KMS-11 (cell line): ENCODE results near the gene ADAMTSL4.

ENCODE experiments used
- H2AFZ ChIP-seq: fragments of 200-600 bp; sonication (generic); 2 replicates; pipeline ENCODE4 v1.6.1; 2016; ENCODE audit warnings: antibody characterized with exemption, mixed run types, low read depth
- H3K27ac ChIP-seq: fragments of 200-600 bp; sonication (generic); 2 replicates; pipeline ENCODE4 v1.6.1; 2016; ENCODE audit warnings: mild to moderate bottlenecking, mixed run types
- H3K27me3 ChIP-seq: fragments of 200-600 bp; sonication (generic); 2 replicates; pipeline ENCODE4 v1.6.1; 2017; ENCODE audit warnings: mild to moderate bottlenecking, low read depth, mixed run types, moderate library complexity; ENCODE audit not compliant: insufficient read depth
- H3K36me3 ChIP-seq: fragments of 200-600 bp; sonication (generic); 2 replicates; pipeline ENCODE4 v1.6.1; 2017; ENCODE audit warnings: mild to moderate bottlenecking, mixed run types; ENCODE audit not compliant: insufficient read depth
- H3K4me1 ChIP-seq: fragments of 200-600 bp; sonication (generic); 2 replicates; pipeline ENCODE4 v1.6.1; 2016; ENCODE audit warnings: mild to moderate bottlenecking, low read depth, mixed run types; ENCODE audit not compliant: poor library complexity, severe bottlenecking
- H3K4me2 ChIP-seq: fragments of 200-600 bp; sonication (generic); 2 replicates; pipeline ENCODE4 v1.7.0; 2016; ENCODE audit warnings: mild to moderate bottlenecking, mixed run types
- H3K4me3 ChIP-seq: fragments of 200-600 bp; sonication (generic); IDR thresholded peaks from 2 replicates; pipeline ENCODE4 v1.6.1; 2017; ENCODE audit warnings: low read depth, low read length, mixed read lengths; ENCODE audit not compliant: insufficient read depth
- H3K79me2 ChIP-seq: fragments of 200-600 bp; sonication (generic); 2 replicates; pipeline ENCODE4 v1.6.1; 2016; ENCODE audit warnings: low read depth, mixed run types; ENCODE audit not compliant: insufficient read depth
- H3K9ac ChIP-seq: fragments of 200-600 bp; sonication (generic); 2 replicates; pipeline ENCODE4 v1.6.1; 2016; ENCODE audit warnings: mild to moderate bottlenecking, mixed run types
- H4K20me1 ChIP-seq: fragments of 200-600 bp; sonication (generic); 2 replicates; pipeline ENCODE4 v1.6.1; 2016; ENCODE audit warnings: mild to moderate bottlenecking, mixed run types; ENCODE audit not compliant: insufficient read depth
- CTCF ChIP-seq: fragments of 200-600 bp; sonication (generic); conservative IDR thresholded peaks from 2 replicates; pipeline ENCODE4 v1.6.1; 2017; ENCODE audit warnings: low read depth, mild to moderate bottlenecking, antibody characterized with exemption, low read length, moderate library complexity, mixed read lengths

The ADAMTSL4 gene

DNA sequence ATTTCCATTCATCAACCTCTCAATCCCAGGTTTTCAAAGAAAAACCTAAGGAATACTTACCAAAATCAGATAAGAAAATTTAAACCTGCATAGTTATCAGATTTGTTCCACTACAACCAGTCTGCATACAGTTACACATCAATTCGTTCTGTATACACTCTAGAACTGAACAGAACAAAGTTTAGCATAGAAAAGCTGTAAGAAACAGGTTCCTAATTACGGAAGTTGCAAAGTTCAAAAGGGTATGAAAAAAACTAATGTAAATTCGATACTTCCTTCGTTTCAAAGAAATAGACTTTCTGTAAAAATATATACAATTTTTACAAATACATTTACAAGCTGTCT lies 27.1 kb downstream of the ADAMTSL4 start:
- H4K20me1 ChIP-seq: peaks cover 49% of the 10 kb centered on the region
- TF ChIP-seq CTCF: no peak
- H3K4me2 ChIP-seq: peak overlapping the region; percentile 99
- no peaks in the 10 kb centered on the region for H3K27me3 ChIP-seq
- H3K4me3 ChIP-seq: peak overlapping the region; percentile 98
- H3K4me1 ChIP-seq: peaks cover 75% of the 10 kb centered on the region
- peaks cover 61% of the 10 kb centered on the region for H3K36me3 ChIP-seq
- peaks cover 86% of the 10 kb centered on the region for H3K79me2 ChIP-seq
- H3K9ac ChIP-seq: peak overlapping the region; percentile 92
- peak overlapping the region; percentile 78; the same call in 1 of the 2 replicates for H3K27ac ChIP-seq
- no peak overlapping the region for H2AFZ ChIP-seq

DNA sequence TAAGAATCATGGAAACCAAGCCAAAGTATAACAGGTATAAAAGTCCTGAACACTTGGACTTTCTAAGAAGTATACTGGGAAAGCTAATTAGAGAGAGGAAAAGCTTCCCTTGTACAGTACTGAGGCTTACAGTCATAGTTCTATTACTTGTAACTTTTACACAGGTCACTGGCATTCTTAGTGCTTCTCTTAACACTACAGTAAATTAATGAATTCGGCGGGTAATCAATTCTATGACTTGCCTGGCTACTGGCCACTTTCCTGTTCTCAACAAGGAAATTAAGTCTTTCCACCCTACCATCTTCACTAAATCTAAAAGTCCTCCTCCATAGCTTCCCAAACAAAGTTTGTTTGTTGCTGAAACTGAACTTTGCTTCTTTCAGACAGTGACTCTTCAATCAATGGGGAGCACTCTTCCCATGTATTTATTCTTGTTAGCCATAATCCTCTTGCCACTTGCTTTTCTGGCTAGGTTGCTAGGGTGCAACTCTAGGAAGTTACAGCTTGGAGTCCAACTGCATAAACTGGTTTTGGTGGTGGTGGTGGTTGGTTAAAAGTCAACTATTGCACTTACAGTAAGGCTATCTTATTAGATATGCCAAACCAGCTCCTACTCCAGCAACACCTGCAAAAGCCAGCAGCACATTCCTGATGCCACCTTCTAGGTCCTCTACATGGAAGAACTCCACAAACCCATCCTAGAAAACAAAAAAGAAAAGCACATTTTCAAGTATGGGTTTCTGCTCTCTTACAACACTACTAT lies 27.8 kb downstream of the ADAMTSL4 start:
- Histone ChIP-seq H2AFZ (no peak overlapping the region), H3K27ac (peak overlapping the region; percentile 78), H3K9ac (peak overlapping the region; percentile 92), H3K4me1 (peaks cover 70% of the 10 kb centered on the region), H3K27me3 (no peaks in the 10 kb centered on the region), H3K4me3 (peak overlapping the region; percentile 98), H3K36me3 (peaks cover 61% of the 10 kb centered on the region), H3K79me2 (peaks cover 80% of the 10 kb centered on the region), H3K4me2 (peak overlapping the region; percentile 99), H4K20me1 (peaks cover 49% of the 10 kb centered on the region)
- TF ChIP-seq CTCF: no peak

DNA sequence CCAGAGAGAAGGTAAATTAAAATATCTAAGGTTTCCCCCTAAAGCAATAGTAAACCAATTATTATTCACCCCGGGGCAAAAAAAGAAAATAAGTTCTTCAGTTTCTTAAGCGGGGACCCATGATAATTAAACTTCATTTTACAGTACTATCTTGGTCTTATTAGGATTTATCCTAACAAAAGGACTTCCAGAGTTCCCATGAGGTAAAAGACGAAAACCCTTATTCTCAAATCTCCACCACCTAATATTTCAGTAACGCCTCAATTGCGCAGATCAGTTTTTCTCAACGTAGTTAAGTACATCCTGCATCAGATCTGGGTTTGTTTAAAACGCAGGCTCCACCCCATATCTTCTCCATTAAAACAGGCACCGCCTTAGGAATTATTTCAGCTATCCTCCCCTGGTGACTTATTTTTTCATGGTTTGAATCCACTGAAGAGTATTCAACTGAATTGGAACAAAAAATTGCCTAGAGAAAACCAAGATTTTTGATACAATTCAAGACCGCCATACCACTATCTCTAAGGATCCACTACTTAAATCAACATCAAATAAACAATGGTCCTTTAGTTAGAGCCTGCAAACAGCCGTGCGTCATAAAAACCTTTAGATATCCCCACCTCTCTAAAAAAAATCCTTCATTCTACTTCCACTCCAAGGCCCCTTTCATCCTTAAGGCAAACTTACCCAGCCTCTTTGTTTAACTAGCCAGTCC lies 28.5 kb downstream of the ADAMTSL4 start:
- no peaks in the 10 kb centered on the region for H3K27me3 ChIP-seq
- peak overlapping the region; percentile 92 for H3K9ac ChIP-seq
- H3K79me2 ChIP-seq: peaks cover 73% of the 10 kb centered on the region
- no peak for TF ChIP-seq CTCF
- H3K4me3 ChIP-seq: peak overlapping the region; percentile 98
- H3K4me2 ChIP-seq: peak overlapping the region; percentile 99
- H2AFZ ChIP-seq: no peak overlapping the region
- peak overlapping the region; percentile 78 for H3K27ac ChIP-seq
- peaks cover 62% of the 10 kb centered on the region for H3K4me1 ChIP-seq
- peaks cover 57% of the 10 kb centered on the region for H3K36me3 ChIP-seq
- H4K20me1 ChIP-seq: peaks cover 49% of the 10 kb centered on the region

- peaks cover 65% of the 10 kb centered on the region for H3K79me2 ChIP-seq
- H4K20me1 ChIP-seq: peaks cover 49% of the 10 kb centered on the region
- peak overlapping the region; percentile 78 for H3K27ac ChIP-seq
- H3K9ac ChIP-seq: peak overlapping the region; percentile 92
- no peak for TF ChIP-seq CTCF
- peak overlapping the region; percentile 98 for H3K4me3 ChIP-seq
- peak overlapping the region; percentile 25; the same call in 1 of the 2 replicates for H2AFZ ChIP-seq
- H3K36me3 ChIP-seq: peaks cover 49% of the 10 kb centered on the region
- H3K4me2 ChIP-seq: peak overlapping the region; percentile 99
- peaks cover 54% of the 10 kb centered on the region for H3K4me1 ChIP-seq
- H3K27me3 ChIP-seq: no peaks in the 10 kb centered on the region
These were observed 29.3 kb downstream of the ADAMTSL4 start for GRCh38 chr1:150578272-150579109.
